ENCODE results near the gene KIF20B.

Gene KIF20B

GRCh38 chr10:89685936-89686335 lies 15.5 kb upstream of the KIF20B start:
- no peak overlapping the region for H3K27ac ChIP-seq (ENCODE audit: insufficient read depth, low read depth, low read length, poor library complexity, severe bottlenecking)
- H3K4me3 ChIP-seq (ENCODE audit: insufficient read depth, low read depth, low read length): no peak overlapping the region
- 89 to 91% methylated on average over 4 of the region's 4 CpGs for WGBS, 2 experiments
- H3K9me3 ChIP-seq (ENCODE audit: control insufficient read depth, low read length): no peaks in the 10 kb centered on the region
- no peaks in the 10 kb centered on the region for H3K4me1 ChIP-seq (ENCODE audit: control insufficient read depth, insufficient read depth, low read length)
- H3K36me3 ChIP-seq (ENCODE audit: control insufficient read depth, insufficient read depth, low read length): no peaks in the 10 kb centered on the region
- H3K27me3 ChIP-seq (ENCODE audit: control insufficient read depth, insufficient read depth, low read length, poor library complexity, severe bottlenecking): no peaks in the 10 kb centered on the region

GRCh38 chr10:89690027-89690426 lies 11.4 kb upstream of the KIF20B start:
- Histone ChIP-seq H3K27me3 (ENCODE audit: control insufficient read depth, insufficient read depth, low read length, poor library complexity, severe bottlenecking) (no peaks in the 10 kb centered on the region), H3K27ac (ENCODE audit: insufficient read depth, low read depth, low read length, poor library complexity, severe bottlenecking) (no peak overlapping the region), H3K36me3 (ENCODE audit: control insufficient read depth, insufficient read depth, low read length) (no peaks in the 10 kb centered on the region), H3K4me3 (ENCODE audit: insufficient read depth, low read depth, low read length) (no peak overlapping the region), H3K9me3 (ENCODE audit: control insufficient read depth, low read length) (no peaks in the 10 kb centered on the region), H3K4me1 (ENCODE audit: control insufficient read depth, insufficient read depth, low read length) (no peaks in the 10 kb centered on the region)
- 97 to 98% methylated on average over 1 of the region's 2 CpGs for WGBS, 2 experiments

- H3K9me3 ChIP-seq (ENCODE audit: control insufficient read depth, low read length): no peaks in the 10 kb centered on the region
- H3K4me1 ChIP-seq (ENCODE audit: control insufficient read depth, insufficient read depth, low read length): no peaks in the 10 kb centered on the region
- H3K27ac ChIP-seq (ENCODE audit: insufficient read depth, low read depth, low read length, poor library complexity, severe bottlenecking): no peak overlapping the region
- WGBS, 2 experiments: 69 to 98% methylated on average over 3 to 4 of the region's 4 CpGs
- H3K4me3 ChIP-seq (ENCODE audit: insufficient read depth, low read depth, low read length): no peak overlapping the region
- H3K36me3 ChIP-seq (ENCODE audit: control insufficient read depth, insufficient read depth, low read length): no peaks in the 10 kb centered on the region
- H3K27me3 ChIP-seq (ENCODE audit: control insufficient read depth, insufficient read depth, low read length, poor library complexity, severe bottlenecking): no peaks in the 10 kb centered on the region
Observed at GRCh38 chr10:89692416-89692815, 9.0 kb upstream of the KIF20B start.

- 98% methylated on average over 5 of the region's 5 CpGs for WGBS, 2 experiments
- Histone ChIP-seq H3K9me3 (ENCODE audit: control insufficient read depth, low read length) (no peaks in the 10 kb centered on the region), H3K27me3 (ENCODE audit: control insufficient read depth, insufficient read depth, low read length, poor library complexity, severe bottlenecking) (no peaks in the 10 kb centered on the region), H3K4me3 (ENCODE audit: insufficient read depth, low read depth, low read length) (no peak overlapping the region), H3K4me1 (ENCODE audit: control insufficient read depth, insufficient read depth, low read length) (no peaks in the 10 kb centered on the region), H3K36me3 (ENCODE audit: control insufficient read depth, insufficient read depth, low read length) (no peaks in the 10 kb centered on the region), H3K27ac (ENCODE audit: insufficient read depth, low read depth, low read length, poor library complexity, severe bottlenecking) (no peak overlapping the region)
Observed at GRCh38 chr10:89693176-89693575, 8.2 kb upstream of the KIF20B start.

GRCh38 chr10:89695307-89695706 lies 6.1 kb upstream of the KIF20B start:
- WGBS, 2 experiments: 90 to 96% methylated on average over 3 of the region's 3 CpGs
- H3K27me3 ChIP-seq (ENCODE audit: control insufficient read depth, insufficient read depth, low read length, poor library complexity, severe bottlenecking): no peaks in the 10 kb centered on the region
- H3K4me3 ChIP-seq (ENCODE audit: insufficient read depth, low read depth, low read length): no peak overlapping the region
- H3K27ac ChIP-seq (ENCODE audit: insufficient read depth, low read depth, low read length, poor library complexity, severe bottlenecking): no peak overlapping the region
- no peaks in the 10 kb centered on the region for H3K36me3 ChIP-seq (ENCODE audit: control insufficient read depth, insufficient read depth, low read length)
- H3K9me3 ChIP-seq (ENCODE audit: control insufficient read depth, low read length): no peaks in the 10 kb centered on the region
- no peaks in the 10 kb centered on the region for H3K4me1 ChIP-seq (ENCODE audit: control insufficient read depth, insufficient read depth, low read length)

GRCh38 chr10:89697946-89698345 lies 3.4 kb upstream of the KIF20B start:
- peaks cover 2% of the 10 kb centered on the region for H3K4me1 ChIP-seq (ENCODE audit: control insufficient read depth, insufficient read depth, low read length)
- no peak overlapping the region for H3K27ac ChIP-seq (ENCODE audit: insufficient read depth, low read depth, low read length, poor library complexity, severe bottlenecking)
- H3K4me3 ChIP-seq (ENCODE audit: insufficient read depth, low read depth, low read length): no peak overlapping the region
- WGBS, 2 experiments: 80 to 100% methylated on average over 1 of the region's 3 CpGs
- no peaks in the 10 kb centered on the region for H3K27me3 ChIP-seq (ENCODE audit: control insufficient read depth, insufficient read depth, low read length, poor library complexity, severe bottlenecking)
- no peaks in the 10 kb centered on the region for H3K9me3 ChIP-seq (ENCODE audit: control insufficient read depth, low read length)
- no peaks in the 10 kb centered on the region for H3K36me3 ChIP-seq (ENCODE audit: control insufficient read depth, insufficient read depth, low read length)

- peaks cover 4% of the 10 kb centered on the region for H3K4me1 ChIP-seq (ENCODE audit: control insufficient read depth, insufficient read depth, low read length)
- 94% methylated on average over 1 of the region's 2 CpGs for WGBS, 2 experiments
- H3K27me3 ChIP-seq (ENCODE audit: control insufficient read depth, insufficient read depth, low read length, poor library complexity, severe bottlenecking): no peaks in the 10 kb centered on the region
- no peak overlapping the region for H3K4me3 ChIP-seq (ENCODE audit: insufficient read depth, low read depth, low read length)
- H3K27ac ChIP-seq (ENCODE audit: insufficient read depth, low read depth, low read length, poor library complexity, severe bottlenecking): no peak overlapping the region
- no peaks in the 10 kb centered on the region for H3K9me3 ChIP-seq (ENCODE audit: control insufficient read depth, low read length)
- no peaks in the 10 kb centered on the region for H3K36me3 ChIP-seq (ENCODE audit: control insufficient read depth, insufficient read depth, low read length)
Observed at GRCh38 chr10:89699581-89700064, 1.8 kb upstream of the KIF20B start.

- Histone ChIP-seq H3K27ac (ENCODE audit: insufficient read depth, low read depth, low read length, poor library complexity, severe bottlenecking) (peak overlapping the region; percentile 87), H3K36me3 (ENCODE audit: control insufficient read depth, insufficient read depth, low read length) (no peaks in the 10 kb centered on the region), H3K4me1 (ENCODE audit: control insufficient read depth, insufficient read depth, low read length) (peaks cover 4% of the 10 kb centered on the region), H3K9me3 (ENCODE audit: control insufficient read depth, low read length) (no peaks in the 10 kb centered on the region), H3K27me3 (ENCODE audit: control insufficient read depth, insufficient read depth, low read length, poor library complexity, severe bottlenecking) (no peaks in the 10 kb centered on the region), H3K4me3 (ENCODE audit: insufficient read depth, low read depth, low read length) (peak overlapping the region; percentile 99)
- 0% methylated on average over 8 of the region's 8 CpGs for WGBS, 2 experiments
Observed at GRCh38 chr10:89700923-89701241, 508 bp upstream of the KIF20B start.

GRCh38 chr10:89702121-89702480 lies 711 bp downstream of the KIF20B start:
- peaks cover 4% of the 10 kb centered on the region for H3K4me1 ChIP-seq (ENCODE audit: control insufficient read depth, insufficient read depth, low read length)
- peak overlapping the region; percentile 87 for H3K27ac ChIP-seq (ENCODE audit: insufficient read depth, low read depth, low read length, poor library complexity, severe bottlenecking)
- H3K4me3 ChIP-seq (ENCODE audit: insufficient read depth, low read depth, low read length): peak overlapping the region; percentile 99
- H3K9me3 ChIP-seq (ENCODE audit: control insufficient read depth, low read length): no peaks in the 10 kb centered on the region
- WGBS, 2 experiments: 10 to 16% methylated on average over 6 of the region's 7 CpGs
- H3K36me3 ChIP-seq (ENCODE audit: control insufficient read depth, insufficient read depth, low read length): no peaks in the 10 kb centered on the region
- no peaks in the 10 kb centered on the region for H3K27me3 ChIP-seq (ENCODE audit: control insufficient read depth, insufficient read depth, low read length, poor library complexity, severe bottlenecking)

- H3K36me3 ChIP-seq (ENCODE audit: control insufficient read depth, insufficient read depth, low read length): no peaks in the 10 kb centered on the region
- no peak overlapping the region for H3K27ac ChIP-seq (ENCODE audit: insufficient read depth, low read depth, low read length, poor library complexity, severe bottlenecking)
- H3K27me3 ChIP-seq (ENCODE audit: control insufficient read depth, insufficient read depth, low read length, poor library complexity, severe bottlenecking): no peaks in the 10 kb centered on the region
- WGBS, 2 experiments: 97 to 100% methylated on average over 3 of the region's 3 CpGs
- peaks cover 4% of the 10 kb centered on the region for H3K4me1 ChIP-seq (ENCODE audit: control insufficient read depth, insufficient read depth, low read length)
- no peaks in the 10 kb centered on the region for H3K9me3 ChIP-seq (ENCODE audit: control insufficient read depth, low read length)
- H3K4me3 ChIP-seq (ENCODE audit: insufficient read depth, low read depth, low read length): no peak overlapping the region
Observed at GRCh38 chr10:89705466-89705865, 4.1 kb downstream of the KIF20B start.

- Histone ChIP-seq H3K36me3 (ENCODE audit: control insufficient read depth, insufficient read depth, low read length) (no peaks in the 10 kb centered on the region), H3K4me1 (ENCODE audit: control insufficient read depth, insufficient read depth, low read length) (peaks cover 4% of the 10 kb centered on the region), H3K27ac (ENCODE audit: insufficient read depth, low read depth, low read length, poor library complexity, severe bottlenecking) (no peak overlapping the region), H3K27me3 (ENCODE audit: control insufficient read depth, insufficient read depth, low read length, poor library complexity, severe bottlenecking) (no peaks in the 10 kb centered on the region), H3K9me3 (ENCODE audit: control insufficient read depth, low read length) (no peaks in the 10 kb centered on the region), H3K4me3 (ENCODE audit: insufficient read depth, low read depth, low read length) (no peak overlapping the region)
Observed at GRCh38 chr10:89706011-89706410, 4.6 kb downstream of the KIF20B start.

All from ectodermal cell (in vitro differentiated cells).